GM04503 (cell line): ENCODE results near the gene CNGA1.
"Not testable (repeated sequence)": the region's sequence is repeated elsewhere in the genome, so short reads cannot be mapped to it uniquely, and the experiment has no call there.

Source experiments
- DNase-seq: peaks from one replicate; pipeline ENCODE4 v3.0.0-alpha.2; 2012; ENCODE audit warnings: low read depth

The CNGA1 gene

GRCh38 chr4:48030470-48030869, 14.0 kb upstream of the CNGA1 start:
- no peak for DNase-seq

GRCh38 chr4:48028696-48029095, 12.2 kb upstream of the CNGA1 start:
- DNase-seq, result no peak

GRCh38 chr4:48027653-48028052, 11.2 kb upstream of the CNGA1 start:
- DNase-seq, result no peak

- DNase-seq, result no peak
Measured at GRCh38 chr4:48025005-48025404, 8.5 kb upstream of the CNGA1 start.

- no peak for DNase-seq
Measured at GRCh38 chr4:48024522-48024921, 8.0 kb upstream of the CNGA1 start.

- DNase-seq, result no peak
Measured at GRCh38 chr4:48022192-48022799, 5.8 kb upstream of the CNGA1 start.

GRCh38 chr4:48021100-48021499, 4.6 kb upstream of the CNGA1 start:
- no peak for DNase-seq

- DNase-seq, result no peak
Measured at GRCh38 chr4:48018112-48018511, 1.6 kb upstream of the CNGA1 start.

GRCh38 chr4:48017108-48017571, 659 bp upstream of the CNGA1 start:
- no peak for DNase-seq

- DNase-seq, result no peak
Measured at GRCh38 chr4:48015678-48016077, 803 bp downstream of the CNGA1 start.

- no peak for DNase-seq
Measured at GRCh38 chr4:48015216-48015615, 1.3 kb downstream of the CNGA1 start.

GRCh38 chr4:48012824-48013223, 3.7 kb downstream of the CNGA1 start:
- DNase-seq, result no peak

GRCh38 chr4:48011722-48012121, 4.8 kb downstream of the CNGA1 start:
- DNase-seq, result no peak

- not testable (repeated sequence) for DNase-seq
Measured at GRCh38 chr4:48010906-48011305, 5.6 kb downstream of the CNGA1 start.

- DNase-seq, result no peak
Measured at GRCh38 chr4:48008021-48008596, 8.4 kb downstream of the CNGA1 start.

- no peak for DNase-seq
Measured at GRCh38 chr4:48005781-48006180, 10.7 kb downstream of the CNGA1 start.

GRCh38 chr4:48003568-48003967, 12.9 kb downstream of the CNGA1 start:
- DNase-seq, result not testable (repeated sequence)

GRCh38 chr4:48002267-48002666, 14.2 kb downstream of the CNGA1 start:
- no peak for DNase-seq

- DNase-seq, result no peak
Measured at GRCh38 chr4:47996021-47996420, 20.5 kb downstream of the CNGA1 start.

- DNase-seq, result not testable (repeated sequence)
Measured at GRCh38 chr4:47992475-47992874, 24.0 kb downstream of the CNGA1 start.

GRCh38 chr4:47990145-47990544, 26.3 kb downstream of the CNGA1 start:
- no peak for DNase-seq

- no peak for DNase-seq
Measured at GRCh38 chr4:47974566-47974965, 41.9 kb downstream of the CNGA1 start.

- DNase-seq, result no peak
Measured at GRCh38 chr4:47972721-47973120, 43.8 kb downstream of the CNGA1 start.

GRCh38 chr4:47972181-47972580, 44.3 kb downstream of the CNGA1 start:
- no peak for DNase-seq
